HepG2 (cell line): Measurements from ENCODE around the gene METTL27.

Source experiments
- NONO ChIP-seq, 2 experiments: fragments of 450-650 bp in 1 of 2; sonication (generic) in 1 of 2; formaldehyde crosslinking in 1 of 2; IDR thresholded peaks in 1 of 2; conservative IDR thresholded peaks in 1 of 2; 2 replicates each; pipeline versions ENCODE4 v1.6.1 to v1.8.0; 2017 to 2022; ENCODE audit warnings: mild to moderate bottlenecking in 1 of 2, missing genetic modification reagents in 1 of 2, moderate library complexity in 1 of 2
- POLR2A ChIP-seq, 2 experiments: IDR thresholded peaks; 2 replicates each; pipeline ENCODE4 v1.6.1; 2011; ENCODE audit warnings: low read depth in 2 of 2, low read length in 2 of 2, mild to moderate bottlenecking in 1 of 2, moderate library complexity in 1 of 2; ENCODE audit not compliant: insufficient read depth in 1 of 2

GRCh38 chr7:73838642-73839041 is 3.7 kb downstream of the METTL27 start:
- TF ChIP-seq POLR2A (IDR thresholded peaks at IDR 0.05; ENCODE audit: insufficient read depth in 1 of 2, low read depth in 2 of 2, low read length in 2 of 2): no peak
- no peak for TF ChIP-seq NONO (IDR thresholded peaks at IDR 0.05)
- no peak for TF ChIP-seq NONO (CRISPR knock-in tag; conservative IDR thresholded peaks at IDR 0.05)
